OCI-M1 (cell line): ENCODE measurements around the gene NPAS1.
"Not testable (repeated sequence)": the region's sequence is repeated elsewhere in the genome, so short reads cannot be mapped to it uniquely, and the experiment has no call there.

Experiments used
- DNase-seq: peaks from one replicate; lab custom pipeline; 2025; lab: John Stamatoyannopoulos, UW

Gene NPAS1

GRCh38 chr19:46992699-46993535, 26.7 kb upstream of the NPAS1 start:
- no peak for DNase-seq

DNA sequence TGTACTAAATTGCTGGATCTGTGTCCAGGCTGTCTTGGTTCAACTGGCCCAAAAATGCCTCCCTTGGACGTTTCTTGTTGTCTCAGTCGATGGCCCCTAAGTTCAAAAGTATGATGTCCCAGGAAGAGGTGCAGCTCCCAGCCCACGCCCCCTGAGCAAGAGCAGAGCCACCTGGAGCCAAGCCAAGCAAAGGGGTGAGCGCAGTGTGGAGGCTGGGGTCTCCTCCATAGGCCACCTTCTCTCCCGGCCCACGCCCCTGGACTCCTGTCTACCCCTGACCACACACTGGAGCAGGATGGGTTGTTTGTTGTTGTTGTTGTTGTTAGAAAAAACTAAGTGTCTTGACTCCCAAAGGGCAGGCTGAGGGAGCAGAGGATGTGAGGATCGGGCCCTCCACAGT, 26.0 kb upstream of the NPAS1 start:
- no peak for DNase-seq

- no peak for DNase-seq
Measured at GRCh38 chr19:46994141-46994686, 25.4 kb upstream of the NPAS1 start.

GRCh38 chr19:46995492-46995891, 24.1 kb upstream of the NPAS1 start:
- DNase-seq = no peak

GRCh38 chr19:46998445-46999125, 21.1 kb upstream of the NPAS1 start:
- DNase-seq = no peak

- DNase-seq = no peak
Measured at GRCh38 chr19:46999377-46999776, 20.3 kb upstream of the NPAS1 start.

- no peak for DNase-seq
Measured at GRCh38 chr19:46999878-47000277, 19.8 kb upstream of the NPAS1 start.

GRCh38 chr19:47000373-47000772, 19.3 kb upstream of the NPAS1 start:
- no peak for DNase-seq

- DNase-seq = no peak
Measured at GRCh38 chr19:47001584-47001983, 18.1 kb upstream of the NPAS1 start.

GRCh38 chr19:47002106-47002766, 17.4 kb upstream of the NPAS1 start:
- no peak for DNase-seq

DNA sequence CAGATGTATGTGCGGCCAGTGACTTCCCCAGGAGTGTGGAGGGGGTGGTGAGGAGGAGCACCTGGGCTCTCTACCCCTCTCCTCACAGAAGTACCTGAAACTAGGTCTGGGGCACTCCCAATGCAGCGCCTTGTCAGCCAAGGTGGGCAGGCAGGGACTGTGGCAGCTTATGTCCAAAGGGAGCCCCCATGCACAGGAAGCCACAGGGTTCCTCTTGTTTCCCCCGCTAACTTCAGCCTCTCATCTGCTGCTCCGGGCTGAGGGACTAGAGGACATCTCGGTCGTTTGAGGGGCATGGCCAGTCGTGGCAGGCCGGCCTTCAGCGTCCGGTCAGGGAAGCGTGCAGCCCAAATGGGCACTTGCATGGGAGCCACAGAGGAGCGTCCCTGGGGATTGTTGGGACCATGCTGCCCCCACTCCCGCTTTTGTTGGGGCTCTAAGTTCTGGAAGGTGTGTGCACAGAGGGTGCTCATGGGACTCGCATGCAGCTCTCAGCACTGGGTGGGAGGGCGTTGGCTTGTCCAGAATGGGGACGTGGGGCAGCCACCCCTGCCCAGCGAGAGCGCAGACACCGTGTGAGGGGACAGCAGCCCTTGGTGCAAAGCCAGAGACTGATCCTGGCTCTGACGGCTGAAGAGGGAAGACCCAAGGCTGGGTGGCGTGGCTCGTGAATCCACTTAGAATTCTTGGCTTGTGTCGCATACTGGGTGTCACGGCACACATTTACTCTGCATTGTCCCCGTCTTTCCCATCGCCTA, 16.6 kb upstream of the NPAS1 start:
- DNase-seq = no peak

- DNase-seq = no peak
Measured at GRCh38 chr19:47003611-47004465, 15.8 kb upstream of the NPAS1 start.

- DNase-seq = no peak
Measured at GRCh38 chr19:47005164-47005641, 14.4 kb upstream of the NPAS1 start.

GRCh38 chr19:47005873-47006272, 13.8 kb upstream of the NPAS1 start:
- peak; percentile 24 for DNase-seq

- DNase-seq = no peak
Measured at GRCh38 chr19:47006496-47006895, 13.1 kb upstream of the NPAS1 start.

GRCh38 chr19:47010549-47010948, 9.1 kb upstream of the NPAS1 start:
- DNase-seq = not testable (repeated sequence)

GRCh38 chr19:47012617-47013016, 7.0 kb upstream of the NPAS1 start:
- DNase-seq = no peak

DNA sequence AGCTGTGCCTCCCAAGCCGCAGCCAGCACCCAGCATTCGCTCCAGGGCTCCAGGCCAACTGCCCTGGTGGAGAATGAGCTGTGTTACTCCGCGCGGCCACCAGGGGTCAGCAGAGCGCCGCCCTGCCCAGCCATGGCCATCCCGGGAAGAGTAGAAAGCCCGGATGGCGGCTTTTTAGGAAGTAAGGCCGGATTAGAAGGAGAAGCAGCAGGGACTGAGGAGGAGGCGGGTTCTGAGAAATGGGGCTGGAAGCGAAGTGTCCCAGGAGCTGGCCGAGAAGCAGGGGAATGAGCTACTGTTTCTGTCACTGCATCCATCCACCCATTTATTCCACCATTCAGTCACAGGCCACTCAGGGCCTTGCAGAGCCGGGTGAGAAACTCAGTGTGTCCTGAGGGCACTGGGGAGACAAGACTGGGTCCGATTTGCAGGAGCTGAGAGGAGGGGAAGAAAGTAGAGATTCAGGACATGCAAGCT, 6.6 kb upstream of the NPAS1 start:
- peak; percentile 90 for DNase-seq

- no peak for DNase-seq
Measured at GRCh38 chr19:47018923-47019322, 714 bp upstream of the NPAS1 start.

- no peak for DNase-seq
Measured at GRCh38 chr19:47020132-47020805, 632 bp downstream of the NPAS1 start.
